Colonic mucosa (tissue), 4 donors: ENCODE data around the gene TOP2B. TPM values are rescaled to one million over a fixed set of nuclear protein-coding genes. Genes with fewer than 3 reads are reported as not detected.

Experiments
- DNase-seq: peaks from one replicate; pipeline ENCODE4 v3.0.0-alpha.2; 2020
- H3K27ac ChIP-seq: fragments of 200-600 bp; one replicate; pipeline ENCODE4 v1.8.0; 2021
- H3K27me3 ChIP-seq: fragments of 200-600 bp; one replicate; pipeline ENCODE4 v1.8.0; 2021
- H3K36me3 ChIP-seq: fragments of 200-600 bp; one replicate; pipeline ENCODE4 v1.8.0; 2021
- H3K4me1 ChIP-seq: fragments of 200-600 bp; one replicate; pipeline ENCODE4 v1.8.0; 2021; ENCODE audit warnings: mild to moderate bottlenecking
- H3K4me3 ChIP-seq: fragments of 200-600 bp; one replicate; pipeline ENCODE4 v1.8.0; 2021
- H3K9ac ChIP-seq, 2 donors: one replicate each; pipeline ENCODE4 v1.7.0; 2013; ENCODE audit warnings: control low read depth in 2 of 2, low read depth in 2 of 2, low read length in 2 of 2
- H3K9me3 ChIP-seq: fragments of 200-600 bp; one replicate; pipeline ENCODE4 v1.8.0; 2021
- CTCF ChIP-seq: fragments of 200-600 bp; IDR thresholded peaks from one replicate; pipeline ENCODE4 v1.8.0; 2022; ENCODE audit warnings: antibody characterized with exemption, mild to moderate bottlenecking
- intact Hi-C: fragments of 100-400 bp; cut with DNase I; formaldehyde crosslinking; loops from one replicate; pipeline ENCODE4 v1.14.1; 2022
- total RNA-seq, 2 donors: library from RNA; stranded (reverse); fragmentation: NEBNext Ultra II Directional in 1 of 2; extraction: Animal tissue kit (Norgen Biotek cat#: 25700) in 1 of 2; gene quantifications; one replicate each; pipeline ENCODE4 v1.2.1, GENCODE V29; 2021
- donor health status: healthy.
- donor health status: DM: no; HTN: no; CAD: no.
- donor health status: DM: no; HTN: no; CAD: no.

Gene TOP2B
- total RNA-seq, 2 donors from 2014 or later = 105 TPM

DNA sequence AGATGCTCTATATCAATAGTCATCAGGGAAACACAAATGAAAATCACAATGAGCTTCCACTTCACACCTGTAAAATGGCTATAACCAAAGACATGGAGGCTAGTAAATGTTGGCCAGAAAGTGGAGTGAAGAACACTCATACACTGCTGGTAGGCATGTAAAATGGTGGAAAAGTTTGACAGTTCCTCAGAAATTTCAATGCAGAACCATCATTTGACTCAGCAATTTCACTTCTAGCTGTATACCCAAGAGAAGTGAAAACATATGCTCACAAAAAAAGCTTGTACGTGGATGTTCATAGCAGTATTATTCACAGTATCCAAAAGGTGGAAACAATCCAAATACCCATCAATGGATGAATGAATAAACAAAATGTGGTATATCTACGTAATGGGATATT lies 19.2 kb upstream of the TOP2B start:
- no peaks in the 10 kb centered on the region for H3K9me3 ChIP-seq
- TF ChIP-seq CTCF = no peak
- H3K27me3 ChIP-seq = no peaks in the 10 kb centered on the region
- H3K4me3 ChIP-seq = no peak overlapping the region
- intact Hi-C loops = no loop called here
- H3K27ac ChIP-seq = no peak overlapping the region
- H3K4me1 ChIP-seq = no peaks in the 10 kb centered on the region
- no peaks in the 10 kb centered on the region for H3K36me3 ChIP-seq
- no peak overlapping the region for H3K9ac ChIP-seq
- DNase-seq = no peak

DNA sequence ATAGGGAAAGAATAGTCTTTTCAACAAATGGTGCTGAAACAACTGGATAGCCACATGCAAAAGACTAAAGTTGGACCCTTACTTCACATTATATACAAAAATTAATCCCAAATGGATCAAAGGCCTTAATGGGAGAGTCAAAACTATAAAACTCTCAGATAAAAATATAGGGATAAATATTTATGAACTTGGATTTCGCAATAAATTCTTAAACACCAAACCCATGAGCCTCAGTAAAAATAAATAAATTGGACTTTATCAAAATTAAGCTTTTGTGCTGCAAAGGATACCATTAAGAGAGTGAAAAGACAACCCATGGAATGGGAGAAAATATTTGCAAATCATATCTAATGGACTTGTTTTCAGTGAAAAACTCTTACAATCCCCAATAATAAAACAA lies 18.7 kb upstream of the TOP2B start:
- Histone ChIP-seq H3K27me3 (no peaks in the 10 kb centered on the region), H3K4me1 (no peaks in the 10 kb centered on the region), H3K9me3 (no peaks in the 10 kb centered on the region), H3K36me3 (no peaks in the 10 kb centered on the region), H3K4me3 (no peak overlapping the region), H3K27ac (no peak overlapping the region), H3K9ac (no peak overlapping the region)
- intact Hi-C loops = no loop called here
- TF ChIP-seq CTCF = no peak
- no peak for DNase-seq

DNA sequence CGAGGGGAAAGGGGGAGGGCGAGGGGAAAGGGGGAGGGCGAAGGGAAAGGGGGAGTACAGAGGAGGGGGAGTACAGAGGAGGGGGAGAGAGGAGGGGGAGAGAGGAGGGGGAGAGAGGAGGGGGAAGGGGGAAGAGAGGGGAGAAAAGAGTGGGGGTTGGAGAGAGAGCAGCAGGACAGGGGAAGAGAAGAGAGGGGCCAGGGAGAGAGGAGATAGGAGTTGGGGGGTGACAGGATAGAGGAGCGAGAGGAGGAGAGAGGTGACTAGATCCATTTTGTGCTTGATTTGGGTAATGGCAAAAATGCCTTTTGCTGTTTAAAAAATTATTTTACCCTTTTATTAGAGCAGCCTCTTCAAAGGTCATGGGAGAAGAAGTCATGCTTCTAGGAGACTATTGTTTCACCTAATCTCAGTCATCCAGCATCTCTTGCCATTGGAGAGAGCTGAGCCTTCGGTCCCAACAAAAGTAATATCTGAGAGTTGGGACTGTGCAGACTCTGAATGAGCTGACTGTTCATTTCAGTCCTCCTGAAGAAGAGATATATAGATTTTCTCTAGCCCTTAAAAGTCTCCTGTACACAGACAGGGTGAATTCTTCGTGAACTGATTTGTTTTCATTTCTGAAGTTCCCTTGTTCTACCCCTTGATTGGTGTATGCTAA lies 15.1 kb upstream of the TOP2B start:
- DNase-seq = no peak
- intact Hi-C loops = no loop called here
- TF ChIP-seq CTCF = no peak
- H3K4me3 ChIP-seq = no peak overlapping the region
- H3K36me3 ChIP-seq = no peaks in the 10 kb centered on the region
- H3K27me3 ChIP-seq = no peaks in the 10 kb centered on the region
- H3K4me1 ChIP-seq = no peaks in the 10 kb centered on the region
- no peak overlapping the region for H3K9ac ChIP-seq
- no peaks in the 10 kb centered on the region for H3K9me3 ChIP-seq
- no peak overlapping the region for H3K27ac ChIP-seq

DNA sequence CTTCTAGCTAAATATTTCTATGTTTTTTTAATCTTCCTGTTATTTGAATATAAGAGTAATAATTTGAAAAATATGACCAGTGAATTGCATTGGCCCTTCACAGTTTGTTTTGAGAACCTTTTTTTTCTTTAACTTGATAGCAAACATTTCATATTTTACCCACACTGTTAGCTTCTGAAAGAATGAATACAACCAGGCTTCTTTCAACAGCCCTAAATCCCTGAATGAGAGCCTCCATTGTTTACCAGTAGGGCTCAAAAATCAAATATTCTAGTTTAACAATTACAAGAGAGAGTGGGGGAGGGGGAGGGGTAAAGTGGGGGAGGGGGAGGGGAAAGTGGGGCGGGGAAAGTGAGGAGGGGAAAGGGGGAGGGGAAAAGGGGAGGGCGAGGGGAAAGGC lies 14.5 kb upstream of the TOP2B start:
- Histone ChIP-seq H3K27ac (no peak overlapping the region), H3K9ac (no peak overlapping the region), H3K36me3 (no peaks in the 10 kb centered on the region), H3K27me3 (no peaks in the 10 kb centered on the region), H3K4me3 (no peak overlapping the region), H3K9me3 (no peaks in the 10 kb centered on the region), H3K4me1 (no peaks in the 10 kb centered on the region)
- intact Hi-C loops = no loop called here
- no peak for DNase-seq
- no peak for TF ChIP-seq CTCF

GRCh38 chr3:25678581-25678980 lies 13.9 kb upstream of the TOP2B start:
- no peak for TF ChIP-seq CTCF
- Histone ChIP-seq H3K27me3 (no peaks in the 10 kb centered on the region), H3K9me3 (no peaks in the 10 kb centered on the region), H3K4me3 (no peak overlapping the region), H3K4me1 (no peaks in the 10 kb centered on the region), H3K27ac (no peak overlapping the region), H3K9ac (no peak overlapping the region), H3K36me3 (no peaks in the 10 kb centered on the region)
- DNase-seq = no peak
- intact Hi-C loops = no loop called here
